Measurements from ENCODE around the gene IPO8. TPM values are rescaled to one million over a fixed set of nuclear protein-coding genes. Genes with fewer than 3 reads are reported as not detected.

IPO8 gene
- total RNA-seq, 1 donor = 25.7 TPM

GRCh38 chr12:30691122-30691879 is 4.4 kb downstream of the IPO8 start:
- Histone ChIP-seq H3K9me3 (ENCODE audit: low read depth, low read length) (no peaks in the 10 kb centered on the region), H3K27me3 (ENCODE audit: insufficient read depth, low read length) (no peaks in the 10 kb centered on the region), H4K20me1 (ENCODE audit: insufficient read depth, low read length) (peaks cover 8% of the 10 kb centered on the region), H3K4me1 (ENCODE audit: insufficient read depth, low read length) (peaks cover 31% of the 10 kb centered on the region), H3K27ac (ENCODE audit: low read depth, low read length) (peak overlapping the region; percentile 55), H2AFZ (ENCODE audit: low read length) (no peak overlapping the region), H3K79me2 (ENCODE audit: insufficient read depth, low read length) (peaks cover 66% of the 10 kb centered on the region), H3K36me3 (ENCODE audit: insufficient read depth, low read length) (peaks cover 6% of the 10 kb centered on the region), H3K4me3 (ENCODE audit: insufficient read depth, low read length) (no peak overlapping the region), H3K4me2 (ENCODE audit: insufficient read depth, low read length) (peak overlapping the region; percentile 34)
- no peak for TF ChIP-seq CTCF (IDR thresholded peaks at IDR 0.05; ENCODE audit: extremely low read depth, low read depth, low read length)
- peak; percentile 79 for DNase-seq (ENCODE audit: insufficient read length, low spot score, missing footprints)

GRCh38 chr12:30687265-30687986 is 8.2 kb downstream of the IPO8 start:
- peaks cover 8% of the 10 kb centered on the region for H4K20me1 ChIP-seq (ENCODE audit: insufficient read depth, low read length)
- H3K4me3 ChIP-seq (ENCODE audit: insufficient read depth, low read length) = no peak overlapping the region
- no peak for DNase-seq (ENCODE audit: insufficient read length, low spot score, missing footprints)
- no peak overlapping the region for H3K4me2 ChIP-seq (ENCODE audit: insufficient read depth, low read length)
- peaks cover 18% of the 10 kb centered on the region for H3K4me1 ChIP-seq (ENCODE audit: insufficient read depth, low read length)
- TF ChIP-seq CTCF (IDR thresholded peaks at IDR 0.05; ENCODE audit: extremely low read depth, low read depth, low read length) = no peak
- H3K27me3 ChIP-seq (ENCODE audit: insufficient read depth, low read length) = no peaks in the 10 kb centered on the region
- no peaks in the 10 kb centered on the region for H3K9me3 ChIP-seq (ENCODE audit: low read depth, low read length)
- peaks cover 6% of the 10 kb centered on the region for H3K36me3 ChIP-seq (ENCODE audit: insufficient read depth, low read length)
- peaks cover 35% of the 10 kb centered on the region for H3K79me2 ChIP-seq (ENCODE audit: insufficient read depth, low read length)
- no peak overlapping the region for H3K27ac ChIP-seq (ENCODE audit: low read depth, low read length)
- H2AFZ ChIP-seq (ENCODE audit: low read length) = no peak overlapping the region

GRCh38 chr12:30679241-30679640 is 16.4 kb downstream of the IPO8 start:
- Histone ChIP-seq H3K4me3 (ENCODE audit: insufficient read depth, low read length) (no peak overlapping the region), H3K9me3 (ENCODE audit: low read depth, low read length) (no peaks in the 10 kb centered on the region), H2AFZ (ENCODE audit: low read length) (no peak overlapping the region), H3K27me3 (ENCODE audit: insufficient read depth, low read length) (no peaks in the 10 kb centered on the region), H3K79me2 (ENCODE audit: insufficient read depth, low read length) (no peaks in the 10 kb centered on the region), H3K27ac (ENCODE audit: low read depth, low read length) (no peak overlapping the region), H4K20me1 (ENCODE audit: insufficient read depth, low read length) (no peaks in the 10 kb centered on the region), H3K4me1 (ENCODE audit: insufficient read depth, low read length) (no peaks in the 10 kb centered on the region), H3K4me2 (ENCODE audit: insufficient read depth, low read length) (no peak overlapping the region), H3K36me3 (ENCODE audit: insufficient read depth, low read length) (peaks cover 9% of the 10 kb centered on the region)
- no peak for TF ChIP-seq CTCF (IDR thresholded peaks at IDR 0.05; ENCODE audit: extremely low read depth, low read depth, low read length)
- no peak for DNase-seq (ENCODE audit: insufficient read length, low spot score, missing footprints)

- TF ChIP-seq CTCF (IDR thresholded peaks at IDR 0.05; ENCODE audit: extremely low read depth, low read depth, low read length) = no peak
- H4K20me1 ChIP-seq (ENCODE audit: insufficient read depth, low read length) = no peaks in the 10 kb centered on the region
- no peaks in the 10 kb centered on the region for H3K79me2 ChIP-seq (ENCODE audit: insufficient read depth, low read length)
- no peaks in the 10 kb centered on the region for H3K9me3 ChIP-seq (ENCODE audit: low read depth, low read length)
- no peak overlapping the region for H3K4me3 ChIP-seq (ENCODE audit: insufficient read depth, low read length)
- H3K4me2 ChIP-seq (ENCODE audit: insufficient read depth, low read length) = no peak overlapping the region
- no peak overlapping the region for H2AFZ ChIP-seq (ENCODE audit: low read length)
- peaks cover 15% of the 10 kb centered on the region for H3K36me3 ChIP-seq (ENCODE audit: insufficient read depth, low read length)
- H3K27ac ChIP-seq (ENCODE audit: low read depth, low read length) = no peak overlapping the region
- DNase-seq (ENCODE audit: insufficient read length, low spot score, missing footprints) = no peak
- no peaks in the 10 kb centered on the region for H3K27me3 ChIP-seq (ENCODE audit: insufficient read depth, low read length)
- H3K4me1 ChIP-seq (ENCODE audit: insufficient read depth, low read length) = no peaks in the 10 kb centered on the region
These were observed 17.4 kb downstream of the IPO8 start for GRCh38 chr12:30678221-30678620.

Data from osteoblast (primary cell).